HG03025 (cell line): ENCODE measurements around the gene TLCD3B.

Experiments used
- ATAC-seq: cut with Tn5 transposase; IDR thresholded peaks from one replicate; pipeline ENCODE4 v1.9.1; 2021; ENCODE audit warnings: mild to moderate bottlenecking, moderate library complexity; ENCODE audit not compliant: unreplicated experiment, low FRiP score

The TLCD3B gene

DNA sequence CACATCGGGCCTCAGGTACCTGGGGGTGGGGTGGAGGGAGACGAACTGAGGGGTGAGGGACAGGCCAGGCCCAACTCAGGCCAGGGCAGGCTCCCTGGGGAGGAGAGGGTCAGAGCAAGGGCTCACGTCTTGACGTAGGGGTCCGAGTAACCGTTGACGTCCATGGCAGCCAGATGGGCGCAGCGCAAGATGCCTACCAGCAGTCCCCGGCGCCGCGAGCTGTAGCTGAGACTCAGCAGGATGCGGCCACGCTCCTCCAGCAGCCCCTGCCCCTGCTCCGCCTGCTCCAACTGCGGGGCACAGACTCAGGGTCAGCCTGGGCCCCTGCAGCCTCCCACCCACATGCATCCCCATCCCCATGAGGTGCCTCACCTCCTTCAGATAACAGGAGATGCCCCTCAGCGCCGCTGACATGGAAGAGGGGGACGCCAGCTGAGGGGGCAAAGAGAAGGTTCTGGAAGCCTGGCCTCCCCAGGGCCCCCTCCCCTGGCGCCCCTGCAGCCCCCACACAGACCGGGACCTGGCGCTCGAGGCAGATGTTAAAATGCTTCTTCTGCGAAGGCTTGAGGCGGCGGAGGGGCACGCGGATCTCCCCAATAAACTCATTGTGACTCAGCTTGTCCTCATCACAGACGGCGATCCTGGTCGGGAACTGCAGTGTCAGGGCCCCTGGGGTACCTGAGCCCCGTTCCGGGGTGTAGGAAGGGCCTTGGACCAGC, 24.3 kb downstream of the TLCD3B start:
- ATAC-seq = no peak

GRCh38 chr16:30006095-30006473, 25.0 kb downstream of the TLCD3B start:
- no peak for ATAC-seq

- ATAC-seq = no peak
These were observed 25.6 kb downstream of the TLCD3B start for GRCh38 chr16:30005341-30006094.

DNA sequence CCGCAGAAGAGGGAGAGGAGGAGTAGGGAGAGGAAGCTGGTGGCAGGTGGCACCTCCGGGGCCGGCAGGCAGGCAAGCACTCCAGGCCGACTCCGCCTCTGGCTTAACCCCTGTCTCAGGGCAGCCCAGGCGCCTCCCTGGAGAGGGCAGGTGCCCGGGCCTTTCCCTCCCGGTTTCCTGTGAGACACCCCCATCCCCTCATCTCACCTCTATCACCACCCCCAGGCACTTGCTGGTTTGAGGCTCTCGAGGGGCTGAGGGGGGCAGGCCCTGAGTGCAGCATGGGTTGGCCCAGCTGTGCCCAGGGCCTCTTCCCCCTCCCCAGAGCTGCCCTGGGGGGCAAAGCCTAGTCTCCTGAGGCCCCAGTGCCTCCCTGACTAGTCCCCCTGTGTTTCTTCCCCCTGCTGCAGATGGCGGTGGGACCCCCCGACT, 26.2 kb downstream of the TLCD3B start:
- no peak for ATAC-seq

- no peak for ATAC-seq
These were observed 26.7 kb downstream of the TLCD3B start for GRCh38 chr16:30004424-30004776.

- ATAC-seq = no peak
These were observed 27.2 kb downstream of the TLCD3B start for GRCh38 chr16:30003670-30004423.

DNA sequence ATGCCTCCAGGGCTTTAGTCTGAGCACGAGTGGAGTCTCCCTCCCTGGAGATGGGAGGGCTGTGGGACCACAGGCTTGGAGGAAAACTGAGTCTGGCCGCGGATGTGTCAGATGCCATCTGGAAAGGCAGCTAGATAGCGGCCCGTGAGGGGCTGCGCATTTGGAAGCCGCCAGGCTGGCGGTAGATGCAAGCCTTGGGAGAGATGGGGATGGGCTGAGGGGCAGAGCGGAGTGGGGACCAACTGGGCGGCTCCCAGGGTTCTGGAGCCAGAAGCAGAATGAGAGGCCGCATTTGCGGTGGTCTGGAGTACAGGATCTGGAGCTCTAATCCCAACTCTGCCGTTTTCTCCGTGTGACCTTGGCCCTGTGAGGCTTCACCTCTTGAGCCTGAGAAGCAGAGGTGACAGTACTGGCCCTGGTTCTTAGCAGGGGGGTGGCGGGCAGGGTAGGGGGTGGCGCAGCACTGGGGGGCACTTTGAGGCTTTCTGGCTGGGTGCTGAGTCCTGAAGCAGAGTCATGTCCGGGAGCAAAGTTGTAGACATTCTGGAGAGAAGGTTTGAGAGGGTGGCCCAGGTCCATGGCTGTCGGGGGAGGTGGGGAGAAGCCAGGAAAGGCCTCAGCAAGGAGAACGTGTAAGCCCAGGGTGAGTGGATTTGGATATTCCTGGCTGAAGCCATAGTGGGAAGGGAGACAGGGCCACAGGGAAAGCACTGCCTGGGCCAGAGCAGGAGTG, 28.3 kb downstream of the TLCD3B start:
- no peak for ATAC-seq

- ATAC-seq = no peak
These were observed 30.1 kb downstream of the TLCD3B start for GRCh38 chr16:30000735-30001631.

DNA sequence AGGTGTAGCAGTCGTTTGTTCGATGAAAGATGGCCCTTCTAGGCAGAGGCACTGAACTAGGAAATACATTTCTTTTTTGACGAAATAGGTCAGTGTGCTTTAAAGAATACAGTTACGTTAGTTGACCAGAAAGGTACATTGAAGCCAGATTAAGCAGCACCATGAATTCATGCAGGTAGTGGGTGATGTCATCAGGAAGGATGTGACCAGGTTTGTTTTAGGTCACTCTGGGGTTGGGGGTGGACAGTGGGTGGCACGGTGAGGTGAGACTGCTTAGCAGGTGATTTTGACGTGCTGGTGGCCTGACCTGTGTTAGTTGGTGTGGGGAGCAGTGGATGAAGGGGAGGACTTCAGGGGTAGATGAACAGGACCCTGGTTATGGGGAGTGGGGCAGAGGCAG, 31.5 kb downstream of the TLCD3B start:
- no peak for ATAC-seq

DNA sequence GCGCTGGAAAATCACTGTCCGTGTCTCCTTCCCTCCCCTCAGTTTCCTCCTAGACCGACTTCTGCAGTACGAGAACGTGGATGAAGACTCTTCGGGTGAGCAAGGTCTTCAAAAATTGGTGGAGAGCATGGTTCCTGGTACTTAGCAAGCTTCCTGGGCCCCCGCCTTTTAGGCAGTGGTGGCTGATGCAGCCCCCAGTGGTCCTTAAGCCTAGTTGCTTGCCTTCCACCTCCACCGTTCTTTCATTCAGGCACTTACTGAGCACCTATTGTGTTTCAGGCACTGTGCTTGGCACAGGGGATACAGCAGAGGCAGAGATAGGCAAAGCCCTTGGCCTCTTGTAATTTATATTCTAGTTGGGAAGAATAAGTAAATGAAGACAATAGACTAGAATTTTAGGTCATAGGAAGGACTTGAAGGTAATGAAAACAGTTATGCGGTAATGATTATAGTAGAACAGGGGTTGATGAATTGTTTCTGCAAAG, 34.3 kb downstream of the TLCD3B start:
- ATAC-seq = no peak

DNA sequence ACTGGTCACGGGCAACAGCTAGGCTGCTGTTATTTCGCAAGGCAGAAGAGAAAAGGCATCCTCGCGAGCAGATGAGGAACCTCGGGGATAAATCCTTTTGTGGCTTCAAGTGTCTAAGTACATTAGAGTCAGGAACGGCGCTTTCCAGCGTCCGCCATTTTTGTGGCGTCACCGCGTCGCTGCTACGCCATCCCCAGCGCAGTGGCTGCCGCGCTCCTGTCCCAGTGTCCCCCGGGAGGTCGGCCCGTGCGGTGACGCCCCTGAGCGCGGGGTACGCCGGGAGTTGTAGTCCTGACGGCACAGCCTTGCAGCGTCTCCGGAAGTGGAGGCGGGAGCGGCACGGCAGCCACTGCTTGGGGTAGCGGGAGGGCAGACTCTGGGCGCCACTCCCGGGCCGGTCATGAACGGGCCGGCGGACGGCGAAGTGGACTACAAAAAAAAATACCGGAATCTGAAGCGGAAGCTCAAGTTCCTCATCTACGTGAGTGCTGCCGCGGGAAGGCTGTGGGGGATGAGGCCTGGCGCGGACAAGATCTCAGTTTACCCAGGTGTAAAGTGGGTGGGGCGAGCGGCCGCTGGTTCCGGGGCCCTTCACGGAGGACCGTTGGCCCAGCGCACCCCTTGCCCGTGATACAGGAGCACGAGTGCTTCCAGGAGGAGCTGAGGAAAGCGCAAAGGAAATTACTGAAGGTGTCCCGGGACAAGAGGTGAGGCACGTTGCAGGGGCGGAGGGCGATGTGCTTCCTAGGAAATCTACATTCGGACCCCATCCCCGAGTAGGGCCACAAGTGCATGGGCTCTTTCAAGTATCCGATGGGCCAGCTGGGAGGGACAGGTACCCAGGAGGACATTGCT, 34.9 kb downstream of the TLCD3B start, which contains the start of gene INO80E:
INO80E (plus strand) TSS at position 331 of the 855 bp plus-strand sequence; CDS start at position 401, 70 bp downstream.
- peak; percentile 80 for ATAC-seq

GRCh38 chr16:29995324-29995910, 35.7 kb downstream of the TLCD3B start, which contains the start of gene HIRIP3:
Gene HIRIP3, minus strand, starts transcription at chr16:29995617. Its CDS starts 12 bp downstream, at chr16:29995605.
- peak; percentile 43 for ATAC-seq

- ATAC-seq = peak; percentile 17
These were observed 36.3 kb downstream of the TLCD3B start for GRCh38 chr16:29994600-29995323.

DNA sequence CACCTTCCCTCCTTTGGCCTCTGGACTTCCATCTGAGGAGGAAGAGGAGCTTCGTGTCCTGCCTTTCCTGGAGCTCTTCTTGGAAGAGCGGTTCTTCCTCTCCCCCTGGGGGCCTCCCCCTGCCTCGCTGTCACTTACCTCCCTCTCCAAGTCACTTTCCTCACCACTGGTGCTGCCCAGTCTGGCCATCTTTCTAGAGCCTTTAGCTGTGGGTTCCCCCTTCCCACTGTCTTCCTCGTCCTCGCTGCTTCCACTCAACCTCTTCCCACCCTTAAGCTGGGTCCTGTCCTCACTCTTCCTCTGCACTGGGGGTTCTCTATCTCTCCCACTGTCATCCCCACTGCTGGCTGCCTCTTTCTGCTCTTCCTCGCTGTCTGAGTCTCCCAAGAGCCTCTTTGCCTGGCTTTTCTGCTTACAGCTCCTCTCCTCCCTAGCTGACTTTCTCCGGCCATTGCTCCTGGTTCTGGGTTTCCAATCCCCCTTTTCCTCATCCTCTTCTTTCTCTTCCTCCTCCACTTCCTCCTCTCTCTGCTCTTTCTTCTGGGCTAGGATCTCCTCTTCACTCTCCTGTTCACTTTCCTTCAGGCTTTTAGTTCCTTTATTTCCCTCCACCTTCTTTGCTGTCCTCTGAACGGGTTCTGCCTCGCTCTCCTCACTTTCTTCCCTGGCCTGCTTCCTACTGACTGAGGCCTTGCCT, 37.0 kb downstream of the TLCD3B start:
- ATAC-seq = no peak

DNA sequence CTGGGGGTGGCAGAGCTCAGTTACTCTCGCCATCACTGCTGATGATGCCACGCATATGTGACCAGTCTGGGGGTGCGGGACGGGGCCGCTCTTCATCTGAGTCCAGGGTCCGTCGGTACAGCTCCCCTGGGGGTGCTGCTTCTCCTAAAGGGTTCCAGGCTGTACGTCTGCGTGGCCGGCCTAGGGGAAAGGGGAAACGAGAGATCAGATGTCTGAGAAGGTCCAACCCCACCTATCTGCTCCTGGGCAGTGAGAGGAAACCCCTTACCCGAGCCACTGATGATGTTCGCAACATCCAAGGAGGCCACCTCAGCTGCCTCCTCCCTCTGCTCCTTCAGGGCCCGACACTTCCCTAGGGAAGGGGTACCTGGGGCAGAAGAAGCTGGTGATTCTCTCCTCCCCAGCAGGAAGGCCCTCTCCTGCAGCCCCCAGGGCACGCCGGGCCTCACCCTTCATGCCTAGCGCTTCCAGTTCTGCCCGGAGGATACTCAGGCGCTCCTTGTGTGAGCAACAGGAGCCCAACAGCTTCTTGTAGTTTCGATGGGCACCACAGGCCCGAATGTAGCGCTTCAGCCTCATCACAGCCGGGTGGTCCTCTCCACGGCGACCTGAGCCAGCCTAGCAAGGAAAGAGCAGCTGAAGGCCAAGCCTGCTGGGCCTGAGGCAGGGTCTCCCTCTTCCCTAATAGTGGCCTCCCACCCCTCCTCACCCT, 37.7 kb downstream of the TLCD3B start:
- no peak for ATAC-seq

DNA sequence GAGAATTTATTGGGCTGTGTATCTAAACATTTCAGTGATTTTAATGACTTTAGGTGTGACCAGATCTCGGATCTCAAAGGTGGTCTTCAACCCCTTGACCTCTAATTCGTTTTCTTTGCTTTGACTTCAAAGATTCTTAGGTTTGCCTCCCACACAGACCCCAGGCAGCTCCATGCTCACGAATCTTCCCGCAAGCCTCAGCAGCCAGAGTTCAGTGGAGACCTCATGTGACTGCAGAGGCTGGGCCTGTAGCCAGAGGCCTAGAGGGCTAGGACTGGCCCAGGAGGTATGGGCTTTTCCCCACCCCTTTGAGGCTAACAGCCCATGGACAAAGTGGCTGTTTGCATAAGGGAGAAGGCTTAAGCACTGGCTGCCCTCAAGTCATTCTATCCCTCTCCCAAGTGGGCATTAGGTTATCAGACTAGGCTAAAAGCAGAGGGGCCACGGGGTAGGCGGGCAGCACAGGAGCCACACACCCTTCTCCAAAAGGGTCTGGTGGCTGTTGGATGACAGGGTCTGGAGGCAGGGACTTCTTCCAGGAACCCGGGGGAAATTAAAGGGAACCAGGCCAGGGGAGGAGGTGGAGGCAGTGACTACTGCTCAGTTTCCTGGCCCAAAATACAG, 38.6 kb downstream of the TLCD3B start:
- no peak for ATAC-seq
